NCI-H2196 (cell line): ENCODE data around the gene CYP46A1.

Source experiments
- DNase-seq: peaks from one replicate; lab custom pipeline; 2025; ENCODE audit not compliant: unreplicated experiment; lab: John Stamatoyannopoulos, UW

The CYP46A1 gene

DNA sequence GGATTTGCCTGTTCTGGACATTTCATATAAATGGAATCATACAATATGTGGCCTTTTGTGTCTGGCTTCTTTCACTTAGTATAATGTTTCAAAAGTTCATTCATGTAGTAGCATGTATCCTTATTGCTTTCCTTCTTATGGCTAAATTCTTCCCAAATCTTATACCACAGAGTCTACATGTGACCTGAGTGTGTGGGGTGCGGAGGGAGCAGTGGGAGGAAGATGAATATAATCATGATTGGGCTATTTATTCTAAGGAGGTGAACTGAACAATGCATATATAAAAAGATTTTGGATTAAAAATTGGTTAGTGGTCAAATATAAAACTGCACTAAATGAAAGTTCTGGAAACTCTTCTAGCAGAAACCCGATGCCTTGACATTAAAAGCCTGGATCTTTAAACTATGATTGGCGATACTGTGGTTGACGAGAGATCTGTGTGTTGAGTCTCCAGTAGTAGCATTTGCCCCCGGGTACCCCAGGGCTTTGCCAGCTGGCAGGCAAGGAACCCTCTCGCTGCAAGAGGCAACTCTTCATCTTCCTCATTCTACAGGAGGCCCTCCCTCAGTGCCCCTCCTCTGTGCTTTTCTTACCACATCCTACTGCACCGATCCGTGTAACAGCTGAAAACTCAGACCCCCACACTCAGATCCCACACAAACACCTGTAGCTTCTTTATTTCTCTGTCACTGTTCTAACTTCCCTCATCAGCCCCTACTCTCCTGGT, 2.6 kb downstream of the CYP46A1 start:
- DNase-seq = no peak

DNA sequence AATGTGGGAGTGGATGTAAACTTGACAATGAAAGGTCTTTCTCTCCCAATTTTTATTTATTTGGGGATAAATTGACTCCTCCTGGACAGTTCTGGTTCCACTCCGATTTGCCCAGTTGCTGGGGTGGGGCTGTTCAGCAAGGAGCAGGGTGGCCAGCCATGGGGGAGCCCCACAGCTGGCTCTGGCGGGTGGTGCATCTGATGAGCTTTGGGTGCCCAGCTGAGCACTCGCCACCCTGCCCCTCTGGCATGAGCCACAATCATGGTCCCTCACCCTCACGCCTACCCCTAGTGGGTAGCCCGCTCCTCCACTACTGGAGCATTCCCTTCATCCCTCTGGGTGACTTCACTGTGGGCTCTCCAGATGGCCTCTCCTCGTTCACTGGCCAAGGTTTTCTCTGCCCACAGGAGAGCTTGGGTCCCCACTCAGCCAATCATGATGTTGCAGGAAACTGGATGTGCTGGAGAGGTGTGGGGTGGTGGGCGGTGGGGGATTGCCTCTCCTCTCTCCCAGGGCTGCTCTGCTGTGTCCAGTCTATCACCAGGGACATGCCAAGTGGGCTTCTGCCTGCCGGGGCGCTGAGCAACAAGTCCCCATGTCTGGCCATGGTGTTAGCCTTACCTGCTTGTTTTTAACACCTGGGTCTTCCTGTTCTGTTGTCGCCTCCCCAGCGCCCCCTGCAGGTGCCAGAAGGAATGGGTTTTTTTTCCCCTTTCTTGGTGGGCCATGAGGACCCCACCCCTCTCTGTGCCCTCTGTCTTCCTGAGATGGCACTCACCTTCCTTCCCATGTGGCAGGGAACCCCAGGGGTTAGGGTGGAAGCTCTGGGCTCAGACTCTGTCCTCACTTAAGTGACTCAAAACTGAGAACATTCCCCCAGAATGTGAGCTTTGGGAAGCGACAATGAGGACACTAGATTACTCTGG, 3.4 kb downstream of the CYP46A1 start:
- no peak for DNase-seq

DNA sequence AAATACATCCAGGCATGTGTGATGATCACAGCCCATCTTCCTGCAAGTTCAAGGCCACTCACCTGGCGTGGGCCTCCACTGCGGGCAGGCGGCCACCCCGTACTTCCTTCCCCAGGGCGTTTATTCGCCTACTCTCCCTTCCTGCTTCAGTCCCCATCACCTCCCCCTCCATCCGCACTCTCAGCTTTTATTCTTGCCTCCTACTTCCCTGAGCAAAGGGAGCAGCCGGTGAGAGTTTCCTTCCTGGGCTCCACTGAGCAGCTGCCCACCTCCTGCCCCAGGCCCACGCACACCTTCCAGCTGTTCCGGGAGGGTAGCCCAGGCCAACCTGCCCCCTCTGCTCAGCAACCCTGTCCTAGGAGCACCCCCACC, 4.1 kb downstream of the CYP46A1 start:
- DNase-seq = no peak

DNA sequence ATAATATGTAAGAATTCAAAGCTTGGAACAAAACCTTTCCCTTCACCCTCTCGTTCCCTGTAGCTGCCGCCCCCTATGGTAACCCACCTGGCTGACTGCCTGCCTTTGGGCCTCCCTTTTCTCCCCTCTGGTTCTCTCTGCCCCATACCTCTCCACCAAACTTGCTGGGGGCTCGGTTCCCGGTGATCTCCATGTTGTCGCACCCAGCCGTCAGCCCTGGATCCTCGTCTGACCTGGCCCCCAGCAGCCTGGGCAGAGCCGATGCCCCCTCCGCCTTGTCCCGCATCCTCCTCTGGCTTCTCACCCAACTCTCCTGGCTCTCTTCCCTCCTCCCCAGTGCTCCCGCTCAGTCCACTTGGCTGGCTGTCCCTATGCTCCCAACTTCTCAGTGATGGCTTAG, 4.5 kb downstream of the CYP46A1 start:
- no peak for DNase-seq

DNA sequence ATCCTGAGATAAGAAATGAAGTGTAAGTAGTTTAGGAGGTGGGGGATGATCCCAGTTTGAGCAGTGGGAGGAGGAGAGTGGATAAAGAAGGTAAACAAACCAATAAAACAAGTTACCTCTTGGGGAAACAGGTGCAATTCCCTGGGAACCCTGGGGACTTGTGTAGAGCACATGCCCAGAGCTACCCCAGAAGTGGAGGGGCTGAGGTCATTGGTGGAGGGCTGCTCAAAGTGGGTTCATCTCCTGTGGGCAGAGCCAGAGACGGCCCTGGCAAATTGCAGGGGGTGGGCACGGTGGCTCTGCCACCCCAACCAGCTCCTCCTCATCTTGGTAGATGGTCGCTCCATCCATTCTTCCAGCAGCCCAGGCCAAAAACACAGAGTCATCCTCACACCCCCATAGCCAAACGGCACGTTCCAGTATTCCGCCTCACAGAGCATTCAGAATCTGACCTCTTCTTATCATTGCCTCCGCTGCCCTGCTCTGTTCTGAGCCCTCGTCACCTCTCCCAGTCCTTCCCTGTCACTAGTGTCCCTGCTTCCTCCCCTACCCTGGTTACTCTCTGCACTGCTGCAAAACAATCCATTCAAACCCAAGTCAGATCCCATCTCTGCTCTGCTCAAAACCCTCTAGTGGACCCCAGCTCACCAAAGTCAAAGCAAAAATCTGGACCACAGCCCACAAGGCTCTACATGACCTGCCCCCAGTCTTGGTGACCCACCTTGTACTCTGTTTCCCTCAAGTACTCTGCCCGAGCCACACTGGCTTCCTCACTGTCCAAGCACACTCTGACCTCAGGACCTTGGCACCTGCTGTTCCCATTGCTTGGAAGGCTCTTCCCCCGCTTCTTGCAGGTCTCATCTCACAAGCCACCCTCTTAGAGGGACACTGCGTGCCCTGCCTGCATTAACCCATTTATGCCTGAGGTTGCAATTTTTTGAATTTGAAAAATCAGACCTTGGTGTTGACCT, 5.5 kb downstream of the CYP46A1 start:
- no peak for DNase-seq

DNA sequence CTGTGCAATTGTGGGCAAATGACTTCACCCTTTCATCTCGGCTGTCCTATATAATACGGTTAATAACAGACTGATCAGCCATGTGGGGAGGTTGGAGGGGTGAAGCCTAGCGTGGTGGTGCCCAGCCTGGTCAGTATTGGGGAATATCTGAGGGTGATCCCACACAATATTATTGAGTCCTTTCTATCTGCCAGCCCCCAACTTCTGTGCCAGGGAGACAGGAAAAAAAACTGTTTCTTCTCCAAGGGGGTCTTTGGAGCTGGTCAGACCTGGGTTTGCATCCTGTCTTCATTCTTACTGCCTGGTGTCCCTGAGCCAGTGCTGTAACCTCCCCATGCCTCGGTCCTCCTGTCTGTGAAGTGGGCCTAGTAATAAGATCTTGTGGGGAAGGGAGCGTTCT, 6.5 kb downstream of the CYP46A1 start:
- DNase-seq = no peak

DNA sequence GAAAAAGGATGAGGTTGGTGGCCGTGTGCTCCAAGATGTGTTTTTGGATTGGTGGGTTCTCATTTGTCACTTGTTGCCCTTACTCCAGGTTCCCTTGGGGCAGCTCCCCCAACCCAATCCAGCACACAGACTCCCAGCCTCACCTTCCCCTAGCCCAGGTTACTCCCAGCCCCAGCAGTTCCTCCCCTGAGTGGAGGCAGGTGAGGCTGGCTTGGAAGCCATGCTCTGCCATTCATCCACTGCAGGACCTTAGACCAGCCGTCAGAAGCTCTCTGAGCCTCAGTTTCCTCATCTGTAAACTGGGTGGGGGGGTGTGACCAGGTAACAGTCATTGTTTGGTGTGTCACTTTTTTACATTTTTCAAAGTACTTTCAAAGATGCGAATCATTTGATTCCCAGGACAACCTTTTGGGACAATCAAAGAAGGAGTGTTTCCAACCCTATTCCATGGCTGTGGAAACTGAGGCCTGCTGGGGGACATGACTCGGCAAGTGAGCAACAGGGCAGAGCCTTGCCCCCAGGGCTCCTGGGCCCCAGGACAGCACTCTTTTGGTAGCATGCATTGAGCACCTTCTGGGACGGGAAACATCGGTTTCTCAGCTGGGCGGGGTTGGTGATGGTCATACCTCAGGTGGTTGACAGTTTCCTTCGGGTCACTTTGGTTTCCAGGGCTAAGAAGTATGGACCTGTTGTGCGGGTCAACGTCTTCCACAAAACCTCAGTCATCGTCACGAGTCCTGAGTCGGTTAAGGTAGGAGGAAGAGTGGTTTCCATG, 7.2 kb downstream of the CYP46A1 start:
- DNase-seq = no peak

DNA sequence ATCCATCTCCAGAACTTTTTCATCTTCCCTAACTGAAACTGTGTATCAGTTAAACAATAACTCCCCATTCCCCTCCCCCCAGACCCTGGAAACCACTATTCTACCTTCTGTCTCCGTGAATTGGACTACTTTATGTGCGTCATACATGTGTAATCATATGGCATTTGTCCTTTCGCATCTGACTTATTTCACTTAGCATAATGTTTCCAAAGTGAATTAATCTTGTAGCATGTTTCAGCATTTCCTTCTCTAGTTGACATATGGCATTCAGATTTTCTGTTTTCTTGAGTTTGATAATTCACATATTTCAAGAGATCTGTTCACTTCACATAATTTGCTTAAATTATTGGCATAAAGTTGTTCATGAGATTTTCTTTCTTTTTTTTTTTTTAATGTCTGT, 9.8 kb downstream of the CYP46A1 start:
- no peak for DNase-seq

DNA sequence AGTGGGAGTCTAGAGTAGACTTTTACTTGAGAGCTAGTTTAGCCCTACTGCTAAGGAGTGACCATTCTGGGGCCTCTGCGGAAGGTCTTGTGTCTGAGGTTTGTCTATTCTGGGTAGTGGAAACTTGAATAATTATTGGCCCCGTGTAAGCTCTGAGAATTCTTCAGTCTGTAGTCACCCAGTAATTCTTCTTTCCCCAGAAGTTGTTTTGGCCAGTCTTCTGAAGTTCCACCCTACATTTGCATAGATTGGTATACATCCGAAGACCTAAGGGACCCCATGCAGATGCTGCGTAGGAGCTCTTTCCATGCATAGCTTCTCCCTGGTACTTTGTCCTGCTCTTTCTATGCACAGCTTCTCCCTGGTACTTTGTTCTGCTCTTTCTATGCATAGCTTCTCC, 12.8 kb downstream of the CYP46A1 start:
- no peak for DNase-seq

DNA sequence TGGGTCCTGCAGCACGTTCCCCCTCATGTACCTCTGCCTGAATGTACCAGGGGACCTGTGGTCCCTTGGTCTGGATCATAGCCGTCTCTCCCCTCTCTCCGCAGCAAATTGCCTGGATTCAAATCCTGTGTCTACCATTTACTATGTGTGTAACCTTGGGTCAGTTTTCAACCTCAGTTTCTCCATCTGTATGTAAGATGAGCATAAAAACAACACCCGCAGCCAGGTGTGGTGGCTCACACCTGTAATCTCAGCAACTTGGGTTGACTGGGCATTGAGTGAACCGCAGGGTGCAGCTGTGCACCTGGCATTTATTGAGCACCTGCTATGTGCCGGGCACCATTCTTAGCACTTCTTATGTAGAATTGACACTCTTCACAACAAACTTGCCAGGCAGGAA, 14.1 kb downstream of the CYP46A1 start:
- no peak for DNase-seq

DNA sequence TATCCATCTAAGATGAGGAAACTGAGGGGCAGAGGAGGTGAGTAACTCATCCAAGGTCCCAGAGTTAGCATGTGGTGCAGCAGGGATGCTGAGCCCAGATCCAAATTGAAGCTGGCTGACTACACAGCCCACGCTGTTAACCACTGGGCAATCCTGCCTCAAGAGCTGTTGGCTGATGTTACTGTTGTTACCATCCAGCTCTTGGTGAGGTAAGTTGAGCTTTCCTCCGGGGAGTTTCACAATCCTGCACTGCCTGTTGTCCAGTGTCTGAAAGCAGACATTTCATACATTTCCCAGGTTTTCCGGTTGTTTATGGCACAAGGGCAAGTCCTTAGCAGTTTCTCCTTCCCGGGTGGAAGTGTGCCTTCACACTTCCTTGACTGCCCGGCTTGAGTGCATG, 14.5 kb downstream of the CYP46A1 start:
- DNase-seq = no peak

DNA sequence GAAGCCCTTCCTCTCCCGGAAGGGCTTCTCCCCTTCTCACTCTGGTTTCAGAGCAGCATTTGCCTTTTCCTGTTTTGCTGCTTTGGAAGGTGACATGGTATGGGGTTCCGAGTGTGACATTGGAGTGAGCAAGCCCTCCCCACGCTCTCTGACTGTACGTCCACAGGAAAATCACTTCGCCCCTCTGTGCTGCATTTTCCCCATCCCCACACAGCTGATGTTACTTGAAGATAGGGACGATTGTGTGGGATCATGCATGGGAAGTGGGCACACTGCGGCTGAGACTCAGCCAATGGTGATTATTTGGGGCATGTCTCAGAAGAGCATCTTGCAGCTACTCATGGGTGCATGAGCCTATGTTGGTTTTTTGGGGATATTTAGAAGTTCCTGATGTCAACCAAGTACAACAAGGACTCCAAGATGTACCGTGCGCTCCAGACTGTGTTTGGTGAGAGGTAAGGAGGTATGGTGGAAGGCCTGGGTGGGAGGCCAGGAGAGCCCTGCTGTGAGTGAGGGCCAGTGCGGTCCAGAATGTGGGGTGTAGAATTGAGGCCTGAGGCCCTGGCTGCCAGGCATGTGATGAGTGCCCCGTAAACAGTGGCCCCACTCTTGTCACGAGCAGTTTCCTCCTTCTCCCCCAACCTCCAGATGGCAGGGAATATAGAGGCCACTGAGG, 15.1 kb downstream of the CYP46A1 start:
- no peak for DNase-seq

DNA sequence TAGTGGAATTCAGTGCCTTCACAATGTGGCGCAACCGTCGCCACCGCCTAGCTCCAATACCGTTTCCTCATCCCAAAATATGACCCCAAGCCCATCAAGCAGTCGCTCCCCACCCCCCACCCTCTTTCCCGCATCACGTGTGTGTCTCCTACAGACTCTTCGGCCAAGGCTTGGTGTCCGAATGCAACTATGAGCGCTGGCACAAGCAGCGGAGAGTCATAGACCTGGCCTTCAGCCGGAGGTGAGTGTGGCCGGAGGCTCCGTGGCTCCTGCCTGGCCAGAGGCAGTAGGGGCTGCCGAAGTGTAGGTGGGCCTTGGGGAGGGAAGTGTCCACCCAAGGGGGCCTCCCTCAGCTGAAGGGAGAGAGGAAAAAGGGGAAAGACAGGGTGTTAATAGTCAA, 15.8 kb downstream of the CYP46A1 start:
- DNase-seq = no peak

DNA sequence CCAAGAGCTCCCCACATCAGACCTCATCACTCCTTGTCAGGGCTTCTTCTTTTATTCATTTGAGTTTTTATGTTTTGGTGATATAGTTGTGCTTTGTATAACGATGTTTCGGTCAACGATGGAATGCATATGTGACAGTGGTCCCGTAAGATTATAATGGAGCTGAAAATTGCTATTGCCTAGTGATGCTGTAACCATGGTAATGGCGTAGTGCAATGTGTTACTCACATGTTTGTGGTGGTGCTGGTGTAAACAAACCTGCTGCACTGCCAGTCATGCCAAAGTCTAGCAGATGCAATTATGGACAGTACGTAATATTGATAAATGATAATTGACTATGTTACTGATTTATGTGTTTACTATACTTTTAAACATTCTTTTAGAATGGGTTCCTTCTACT, 16.3 kb downstream of the CYP46A1 start:
- DNase-seq = no peak

DNA sequence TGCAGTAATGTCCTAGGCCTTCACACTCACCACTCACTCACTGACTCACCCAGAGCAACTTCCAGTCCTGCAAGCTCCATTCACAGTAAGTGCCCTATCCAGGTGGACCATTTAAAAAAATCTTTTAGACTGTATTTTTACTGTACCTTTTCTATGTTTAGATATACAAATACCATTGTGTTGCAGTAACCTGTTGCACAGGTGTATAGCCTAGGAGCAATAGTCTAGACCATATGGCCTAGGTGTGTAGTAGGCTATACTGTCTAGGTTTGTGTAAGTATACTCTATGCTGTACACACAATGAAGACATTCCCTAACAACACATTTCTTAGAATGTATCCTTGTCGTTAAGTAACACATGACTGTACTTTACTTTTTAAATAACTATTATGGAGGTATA, 17.2 kb downstream of the CYP46A1 start:
- DNase-seq = no peak

DNA sequence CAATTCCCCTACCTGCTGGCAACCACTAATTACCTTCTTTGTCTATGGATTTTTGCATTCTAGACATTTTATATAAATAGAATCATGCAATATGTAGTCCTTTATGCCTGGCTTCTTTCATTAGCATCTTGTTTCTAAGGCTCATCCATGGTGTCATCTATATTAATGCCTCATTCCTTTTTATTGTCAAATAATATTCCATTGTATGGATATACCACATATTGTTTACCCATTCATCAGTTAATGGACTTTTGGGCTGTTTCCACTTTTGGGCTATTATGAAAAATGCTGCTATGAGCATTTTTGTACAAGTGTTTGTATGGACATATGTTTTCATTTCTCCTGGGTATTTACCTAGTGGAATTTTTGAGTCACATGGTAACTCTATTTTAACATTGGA, 18.0 kb downstream of the CYP46A1 start:
- DNase-seq = no peak

DNA sequence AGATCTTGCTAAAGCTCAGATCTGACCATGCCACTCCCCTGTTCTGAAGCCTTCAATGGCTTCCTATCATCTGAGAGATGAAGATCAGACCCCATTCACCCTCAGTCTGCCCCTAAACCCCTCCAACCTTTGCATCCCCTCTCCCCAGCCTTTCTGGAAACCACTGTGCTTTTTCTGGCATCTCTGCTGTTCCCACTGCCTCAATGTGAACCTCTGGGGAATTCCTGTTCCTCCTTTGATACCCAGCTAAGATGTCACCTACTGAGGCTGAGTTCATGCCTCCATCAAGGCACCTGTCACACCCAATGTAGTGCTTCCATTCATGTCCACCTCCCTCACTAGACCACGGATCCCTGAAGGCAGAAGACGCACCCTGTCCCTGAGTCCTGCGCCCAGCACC, 19.3 kb downstream of the CYP46A1 start:
- DNase-seq = no peak

DNA sequence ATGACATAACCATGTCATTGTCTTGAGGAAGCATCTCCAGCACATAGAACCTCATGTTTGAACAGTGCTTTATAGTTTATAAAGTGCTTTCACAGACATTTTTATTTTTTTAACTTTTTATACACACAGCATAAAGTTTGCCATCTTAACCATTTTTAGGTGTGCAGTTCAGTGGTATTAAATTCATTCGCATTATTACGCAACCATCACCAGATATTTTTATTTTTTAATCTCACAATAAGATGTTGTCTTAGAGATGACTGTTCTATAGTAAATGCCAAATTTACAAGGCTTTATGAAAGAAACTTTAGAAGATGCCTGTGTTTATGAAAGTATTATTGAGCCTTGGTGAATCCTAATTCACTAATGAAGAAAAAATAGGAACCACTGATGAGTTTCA, 19.9 kb downstream of the CYP46A1 start:
- DNase-seq = no peak

DNA sequence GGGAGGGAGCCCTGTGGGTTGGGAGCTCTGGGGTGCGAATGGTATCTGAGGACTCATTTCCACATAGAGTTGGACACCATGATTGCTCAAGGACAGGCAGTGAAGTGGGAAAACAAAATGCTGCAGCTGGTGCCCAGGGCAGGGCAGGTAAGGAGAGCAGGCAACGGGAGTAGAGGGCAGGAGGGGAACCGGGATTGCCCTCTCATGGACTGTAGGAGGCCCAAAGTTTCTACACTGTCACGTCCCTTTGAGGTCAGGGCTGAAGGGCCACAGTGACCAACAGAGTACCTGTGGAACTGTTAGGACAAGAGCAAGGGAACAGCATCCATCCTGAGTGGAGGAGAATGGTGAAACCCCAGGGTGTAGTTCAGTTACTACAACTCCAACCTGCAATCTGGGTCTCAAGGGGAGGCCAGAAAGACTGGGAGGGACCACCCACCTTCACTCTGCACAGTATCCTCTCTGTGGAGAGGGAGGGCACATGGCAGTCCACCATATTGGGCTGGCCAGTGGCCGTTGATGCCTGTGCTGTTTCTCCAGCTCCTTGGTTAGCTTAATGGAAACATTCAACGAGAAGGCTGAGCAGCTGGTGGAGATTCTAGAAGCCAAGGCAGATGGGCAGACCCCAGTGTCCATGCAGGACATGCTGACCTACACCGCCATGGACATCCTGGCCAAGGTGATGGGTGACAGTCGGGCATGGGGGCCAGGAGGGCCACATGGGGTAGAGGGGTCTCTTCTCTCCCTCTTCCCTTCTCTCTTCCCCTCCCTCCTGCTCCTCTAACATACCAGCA, 22.2 kb downstream of the CYP46A1 start:
- no peak for DNase-seq
